HG03460 (cell line): ENCODE data around the gene EPHB6.

ENCODE experiments used
- ATAC-seq: cut with Tn5 transposase; IDR thresholded peaks from one replicate; pipeline ENCODE4 v1.9.1; 2021; ENCODE audit not compliant: unreplicated experiment

EPHB6 gene

GRCh38 chr7:142916508-142916907, 61.6 kb downstream of the EPHB6 start:
- ATAC-seq: no peak

GRCh38 chr7:142917447-142917846, 62.6 kb downstream of the EPHB6 start:
- no peak for ATAC-seq

GRCh38 chr7:142918901-142919300, 64.0 kb downstream of the EPHB6 start:
- no peak for ATAC-seq

GRCh38 chr7:142919656-142920055, 64.8 kb downstream of the EPHB6 start:
- no peak for ATAC-seq
